HEK293T (cell line): Measurements from ENCODE around the gene TRIM67.

ENCODE experiments used
- ARNT ChIP-seq: fragments of 450-650 bp; IDR thresholded peaks from 2 replicates; pipeline ENCODE4 v1.6.1; 2017; ENCODE audit warnings: mild to moderate bottlenecking
- FOXK2 ChIP-seq: fragments of 450-650 bp; IDR thresholded peaks from 2 replicates; pipeline ENCODE4 v1.6.1; 2016; ENCODE audit warnings: mild to moderate bottlenecking
- FOXM1 ChIP-seq: fragments of 450-650 bp; IDR thresholded peaks from 2 replicates; pipeline ENCODE4 v1.6.1; 2017; ENCODE audit warnings: mild to moderate bottlenecking, borderline replicate concordance
- HDGF ChIP-seq: fragments of 450-650 bp; IDR thresholded peaks from 2 replicates; pipeline ENCODE4 v1.6.1; 2017; ENCODE audit warnings: antibody characterized with exemption, borderline replicate concordance
- LEF1 ChIP-seq: fragments of 450-650 bp; IDR thresholded peaks from 2 replicates; pipeline ENCODE4 v1.6.1; 2017; ENCODE audit warnings: mild to moderate bottlenecking, borderline replicate concordance
- SP1 ChIP-seq: fragments of 450-650 bp; IDR thresholded peaks from 2 replicates; pipeline ENCODE4 v1.6.1; 2017
- TARDBP ChIP-seq: fragments of 450-650 bp; IDR thresholded peaks from 2 replicates; pipeline ENCODE4 v1.6.1; 2016
- ZNF384 ChIP-seq: fragments of 450-650 bp; IDR thresholded peaks from 2 replicates; pipeline ENCODE4 v1.6.1; 2016

DNA sequence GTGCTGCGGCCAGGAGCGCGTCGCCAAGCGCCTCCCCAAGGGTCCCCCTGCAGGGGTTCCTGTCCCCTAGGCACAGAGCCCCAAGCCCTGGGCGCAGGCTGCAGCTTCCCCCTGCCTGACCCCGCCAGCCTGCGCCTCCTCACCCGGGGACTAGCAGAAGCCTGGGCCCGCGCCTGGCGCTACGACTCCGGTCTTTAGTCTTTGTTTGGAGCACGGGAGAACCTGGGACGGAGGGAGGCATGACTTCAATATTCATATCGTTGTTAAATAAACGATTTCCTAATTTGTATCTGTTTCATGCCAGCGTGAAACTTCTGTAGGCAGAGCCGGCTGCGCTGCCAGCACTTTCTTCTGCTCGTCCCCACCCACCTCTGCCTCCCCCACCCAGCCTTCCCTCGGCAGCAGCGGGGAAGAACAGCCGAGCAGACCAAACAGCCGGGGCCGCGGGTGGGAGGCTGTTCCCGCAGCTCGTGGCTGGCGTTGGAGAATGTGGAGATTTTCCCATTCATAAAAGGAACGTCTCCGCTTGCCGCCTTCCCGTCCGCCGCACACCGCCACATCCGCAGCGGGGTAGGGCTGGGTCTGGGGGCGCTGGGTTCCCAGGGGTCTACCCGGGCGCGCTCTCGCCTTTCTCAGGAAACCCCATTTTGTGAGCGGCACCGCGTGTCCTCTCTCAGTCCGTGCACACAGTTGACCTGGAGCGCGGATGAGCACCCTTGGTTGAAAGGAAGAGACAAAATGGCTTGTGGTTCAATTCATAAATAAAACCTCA lies 777 bp upstream of the TRIM67 start:
- no peak for TF ChIP-seq FOXK2
- no peak for TF ChIP-seq FOXM1
- TF ChIP-seq ZNF384, result no peak
- TF ChIP-seq HDGF, result no peak
- no peak for TF ChIP-seq ARNT
- TF ChIP-seq SP1, result no peak
- no peak for TF ChIP-seq TARDBP
- no peak for TF ChIP-seq LEF1
